Caco-2 (cell line): Measurements from ENCODE around the gene DYRK1B. TPM values are rescaled to one million over a fixed set of nuclear protein-coding genes. Genes with fewer than 3 reads are reported as not detected.

Experiments
- BruUV-seq: library from RNA; stranded (reverse); fragments of 400-500 nt; replicated peaks from 2 replicates; lab custom pipeline; 2021; lab: Mats Ljungman, UMichigan
- CTCF ChIA-PET: fragments of 300-600 bp; sonication (Branson Sonifier 250); formaldehyde crosslinking; loops from one replicate; lab custom pipeline; 2022; ENCODE audit warnings: antibody characterized with exemption; lab: Charles Lee
- POLR2A ChIA-PET: fragments of 300-600 bp; sonication (Branson Sonifier 250); formaldehyde crosslinking; loops from one replicate; lab custom pipeline; 2022; ENCODE audit warnings: antibody characterized with exemption; lab: Charles Lee
- DNase-seq, 2 experiments: peaks; one replicate each; pipeline versions ENCODE4 v3.0.0 to v3.0.0-alpha.2; 2020 to 2022
- H3K27me3 ChIP-seq: replicated peaks from 2 replicates; pipeline ENCODE4 v1.6.0; 2011; ENCODE audit warnings: low read length; ENCODE audit not compliant: control insufficient read depth, insufficient read depth
- H3K36me3 ChIP-seq: 2 replicates; pipeline ENCODE4 v1.5.1; 2011; ENCODE audit warnings: low read length; ENCODE audit not compliant: control insufficient read depth, insufficient read depth
- H3K4me1 ChIP-seq: fragments of 250-450 bp; sonication (Bioruptor Pico); 2 replicates; pipeline ENCODE4 v1.5.1; 2020; ENCODE audit warnings: mild to moderate bottlenecking
- H3K4me3 ChIP-seq: 2 replicates; pipeline ENCODE4 v1.5.1; 2011; ENCODE audit warnings: low read depth, mild to moderate bottlenecking, control low read depth, low read length
- H3K9me3 ChIP-seq: fragments of 250-450 bp; sonication (Bioruptor Pico); 2 replicates; pipeline ENCODE4 v1.5.1; 2020; ENCODE audit warnings: mild to moderate bottlenecking, moderate library complexity
- H3K27ac Mint-ChIP-seq: one replicate; pipeline ENCODE4 v1.8.0; 2022; ENCODE audit warnings: mixed read lengths; ENCODE audit not compliant: unreplicated experiment
- H3K27me3 Mint-ChIP-seq: one replicate; pipeline ENCODE4 v1.8.0; 2022; ENCODE audit warnings: mixed read lengths; ENCODE audit not compliant: insufficient read depth, unreplicated experiment
- H3K36me3 Mint-ChIP-seq: one replicate; pipeline ENCODE4 v1.8.0; 2022; ENCODE audit warnings: mild to moderate bottlenecking, mixed read lengths; ENCODE audit not compliant: insufficient read depth, unreplicated experiment
- H3K4me1 Mint-ChIP-seq: one replicate; pipeline ENCODE4 v1.8.0; 2022; ENCODE audit warnings: low read depth, mixed read lengths; ENCODE audit not compliant: unreplicated experiment
- H3K4me3 Mint-ChIP-seq: one replicate; pipeline ENCODE4 v1.8.0; 2022; ENCODE audit warnings: mild to moderate bottlenecking, moderate library complexity, mixed read lengths; ENCODE audit not compliant: unreplicated experiment
- H3K9me3 Mint-ChIP-seq: one replicate; pipeline ENCODE4 v1.8.0; 2022; ENCODE audit warnings: mixed read lengths; ENCODE audit not compliant: unreplicated experiment
- CTCF ChIP-seq, 2 experiments: fragments of 200-600 bp in 1 of 2; IDR thresholded peaks; 1 replicate in 1 of 2; 2 replicates in 1 of 2; pipeline versions ENCODE4 v1.5.1 to v1.8.0; 2011 to 2022; ENCODE audit warnings: antibody characterized with exemption in 1 of 2, control low read depth in 1 of 2, inconsistent platforms in 1 of 2, low read depth in 1 of 2, low read length in 1 of 2, mild to moderate bottlenecking in 1 of 2, moderate library complexity in 1 of 2; ENCODE audit not compliant: insufficient read depth in 1 of 2, severe bottlenecking in 1 of 2, unreplicated experiment in 1 of 2
- intact Hi-C: fragments of 100-400 bp; cut with micrococcal nuclease; formaldehyde crosslinking; loops from one replicate; pipeline ENCODE4 v1.10.0; 2022; ENCODE audit not compliant: unreplicated experiment
- total RNA-seq: library from RNA; stranded (reverse); gene quantifications from 2 replicates; pipeline ENCODE4 v1.2.3, GENCODE V29; 2022

DYRK1B gene
- total RNA-seq, 1 experiment from 2014 or later = 5.4 TPM

- ChIA-PET CTCF (interaction anchor here (0.7 to 2.7 kb wide), 5 partner anchors 9 to 150 kb away, joined by 3 to 14 read pairs (median 5); partner anchors contain the start of genes DYRK1B, PSMC4 and ZNF546), POLR2A (interaction anchor here (0.5 to 2.4 kb wide), 4 partner anchors 124 to 438 kb away, joined by 3 to 21 read pairs (median 4); partner anchors contain the start of genes PSMC4 and RPS16)
- H3K27me3 Mint-ChIP-seq = no peaks in the 10 kb centered on the region
- Histone ChIP-seq H3K27me3 (no peaks in the 10 kb centered on the region), H3K36me3 (no peaks in the 10 kb centered on the region; the same call in 1 of the 2 replicates), H3K4me3 (peak overlapping the region; percentile 79), H3K4me1 (peaks cover 25% of the 10 kb centered on the region), H3K9me3 (no peaks in the 10 kb centered on the region)
- DNase-seq = peak; percentile 39 to 68
- intact Hi-C loops = no loop called here
- H3K4me3 Mint-ChIP-seq = peak overlapping the region; percentile 88
- H3K4me1 Mint-ChIP-seq = peaks cover 54% of the 10 kb centered on the region
- H3K27ac Mint-ChIP-seq = peak overlapping the region; percentile 81
- no peak for TF ChIP-seq CTCF (IDR thresholded peaks at IDR 0.05; ENCODE audit: insufficient read depth in 1 of 2, low read depth in 1 of 2, low read length in 1 of 2, severe bottlenecking in 1 of 2, unreplicated experiment in 1 of 2)
- H3K36me3 Mint-ChIP-seq = peaks cover 32% of the 10 kb centered on the region
- TSS peak; percentile 100 for BruUV-seq
- H3K9me3 Mint-ChIP-seq = peaks cover 10% of the 10 kb centered on the region
Observed at GRCh38 chr19:39846678-39847486, 12.9 kb upstream of the DYRK1B start.

GRCh38 chr19:39845933-39846677 is 12.1 kb upstream of the DYRK1B start, which contains the start of gene FBL:
Gene FBL, minus strand, starts transcription at chr19:39846379. Its CDS starts 79 bp downstream, at chr19:39846300.
- intact Hi-C loops = loop anchor here (2.0 kb wide), 2 partner anchors 81 to 167 kb away; no protein-coding TSS in a partner anchor
- POLR2A ChIA-PET = interaction anchor here (0.6 to 2.4 kb wide), 3 partner anchors 125 to 410 kb away, joined by 3 to 21 read pairs (median 4); partner anchors contain the start of genes PSMC4 and RPS16

More at GRCh38 chr19:39845933-39846677, 12.1 kb upstream of the DYRK1B start, which contains the start of gene FBL:
- CTCF ChIA-PET = interaction anchor here (0.6 to 2.7 kb wide), 6 partner anchors 10 to 151 kb away, joined by 3 to 14 read pairs (median 4); partner anchors contain the start of genes DYRK1B, PSMC4 and ZNF546
- no peaks in the 10 kb centered on the region for H3K9me3 ChIP-seq
- H3K4me3 ChIP-seq = peak within 1 kb of the TSS; percentile 79
- H3K36me3 Mint-ChIP-seq = peaks cover 32% of the 10 kb centered on the region
- no TSS peak for BruUV-seq
- H3K4me1 Mint-ChIP-seq = peaks cover 47% of the 10 kb centered on the region
- H3K27ac Mint-ChIP-seq = peak within 1 kb of the TSS; percentile 81
- peaks cover 25% of the 10 kb centered on the region for H3K4me1 ChIP-seq
- DNase-seq = peak; percentile 96 to 98
- peaks cover 10% of the 10 kb centered on the region for H3K9me3 Mint-ChIP-seq
- H3K27me3 ChIP-seq = no peaks in the 10 kb centered on the region
- TF ChIP-seq CTCF (IDR thresholded peaks at IDR 0.05; ENCODE audit: insufficient read depth in 1 of 2, low read depth in 1 of 2, low read length in 1 of 2, severe bottlenecking in 1 of 2, unreplicated experiment in 1 of 2) = no peak
- peak within 1 kb of the TSS; percentile 88 for H3K4me3 Mint-ChIP-seq
- no peaks in the 10 kb centered on the region; the same call in 1 of the 2 replicates for H3K36me3 ChIP-seq
- H3K27me3 Mint-ChIP-seq = no peaks in the 10 kb centered on the region
